Mesothelial cell of epicardium (in vitro differentiated cells): ENCODE measurements around the gene EIF3A. TPM values are rescaled to one million over a fixed set of nuclear protein-coding genes. Genes with fewer than 3 reads are reported as not detected.

Source experiments
- DNase-seq, 2 experiments: peaks; one replicate each; pipeline ENCODE4 v3.0.0; 2021; ENCODE audit warnings: low spot score in 2 of 2; ENCODE audit not compliant: unreplicated experiment in 2 of 2
- H3K27ac Mint-ChIP-seq: 2 replicates; pipeline ENCODE4 v1.8.0; 2021; ENCODE audit warnings: mixed read lengths
- H3K27me3 Mint-ChIP-seq: 2 replicates; pipeline ENCODE4 v1.8.0; 2021; ENCODE audit warnings: low read depth, mixed read lengths
- H3K36me3 Mint-ChIP-seq: 2 replicates; pipeline ENCODE4 v1.8.0; 2021; ENCODE audit warnings: mixed read lengths
- H3K4me1 Mint-ChIP-seq: 2 replicates; pipeline ENCODE4 v1.8.0; 2021; ENCODE audit warnings: mixed read lengths
- H3K4me3 Mint-ChIP-seq: 2 replicates; pipeline ENCODE4 v1.8.0; 2021; ENCODE audit warnings: mild to moderate bottlenecking, moderate library complexity, mixed read lengths
- H3K9me3 Mint-ChIP-seq: 2 replicates; pipeline ENCODE4 v1.8.0; 2021; ENCODE audit warnings: mixed read lengths
- total RNA-seq: library from RNA; stranded (reverse); gene quantifications from 3 replicates; pipeline ENCODE4 v1.2.1, GENCODE V29; 2021
- TF ChIP-seq, protein P1 (sequence below): fragments of 200-600 bp; sonication (generic); IDR thresholded peaks from one replicate; pipeline ENCODE4 v1.5.0; 2021; ENCODE audit warnings: antibody characterized with exemption; ENCODE audit not compliant: unreplicated experiment

EIF3A gene
- total RNA-seq, 1 donor from 2014 or later, result 145 TPM

DNA sequence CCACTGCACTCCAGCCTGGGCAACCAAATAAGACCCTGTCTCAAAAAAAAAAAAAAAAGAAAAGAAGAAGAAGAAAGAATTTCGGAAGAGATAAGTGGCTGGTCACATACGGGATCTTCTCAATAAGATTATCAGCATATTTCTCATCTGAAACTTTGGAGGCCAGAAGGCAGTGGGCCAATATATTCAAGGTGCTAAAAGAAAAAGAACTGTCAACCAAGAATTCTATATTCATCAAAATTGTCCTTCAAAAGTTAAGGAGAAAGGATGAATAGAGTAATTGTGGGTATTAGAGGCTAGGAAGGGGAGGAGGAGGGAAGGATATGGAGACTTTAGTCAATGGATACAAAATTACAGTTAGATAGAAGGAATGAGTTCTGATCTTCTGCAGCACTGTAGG, 95.0 kb downstream of the EIF3A start:
- no peak overlapping the region for H3K4me3 Mint-ChIP-seq
- H3K9me3 Mint-ChIP-seq, result peaks cover 33% of the 10 kb centered on the region
- H3K27ac Mint-ChIP-seq, result no peak overlapping the region
- TF ChIP-seq, protein P1, sequence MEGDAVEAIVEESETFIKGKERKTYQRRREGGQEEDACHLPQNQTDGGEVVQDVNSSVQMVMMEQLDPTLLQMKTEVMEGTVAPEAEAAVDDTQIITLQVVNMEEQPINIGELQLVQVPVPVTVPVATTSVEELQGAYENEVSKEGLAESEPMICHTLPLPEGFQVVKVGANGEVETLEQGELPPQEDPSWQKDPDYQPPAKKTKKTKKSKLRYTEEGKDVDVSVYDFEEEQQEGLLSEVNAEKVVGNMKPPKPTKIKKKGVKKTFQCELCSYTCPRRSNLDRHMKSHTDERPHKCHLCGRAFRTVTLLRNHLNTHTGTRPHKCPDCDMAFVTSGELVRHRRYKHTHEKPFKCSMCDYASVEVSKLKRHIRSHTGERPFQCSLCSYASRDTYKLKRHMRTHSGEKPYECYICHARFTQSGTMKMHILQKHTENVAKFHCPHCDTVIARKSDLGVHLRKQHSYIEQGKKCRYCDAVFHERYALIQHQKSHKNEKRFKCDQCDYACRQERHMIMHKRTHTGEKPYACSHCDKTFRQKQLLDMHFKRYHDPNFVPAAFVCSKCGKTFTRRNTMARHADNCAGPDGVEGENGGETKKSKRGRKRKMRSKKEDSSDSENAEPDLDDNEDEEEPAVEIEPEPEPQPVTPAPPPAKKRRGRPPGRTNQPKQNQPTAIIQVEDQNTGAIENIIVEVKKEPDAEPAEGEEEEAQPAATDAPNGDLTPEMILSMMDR, result no peak
- no peaks in the 10 kb centered on the region for H3K4me1 Mint-ChIP-seq
- DNase-seq, result no peak
- H3K36me3 Mint-ChIP-seq, result peaks cover 8% of the 10 kb centered on the region
- peaks cover 3% of the 10 kb centered on the region for H3K27me3 Mint-ChIP-seq

Other genes starting within 250 kb of the EIF3A start
- 4.1 to 4.6 TPM (median 4.4 TPM) in 3 replicates for gene NANOS1, start 51.1 kb downstream of the EIF3A start, total RNA-seq
- 38.4 to 40.3 TPM (median 39.6 TPM) in 3 replicates for gene DENND10, start 23.3 kb upstream of the EIF3A start, total RNA-seq
- 33.3 to 37.2 TPM (median 36.6 TPM) in 3 replicates for gene SFXN4, start 84.9 kb upstream of the EIF3A start, total RNA-seq
- 85.7 to 91.5 TPM (median 86.5 TPM) in 3 replicates for gene PRDX3, start 98.0 kb upstream of the EIF3A start, total RNA-seq
- gene GRK5, start 126.8 kb upstream of the EIF3A start, total RNA-seq, result 13.6 to 14.5 TPM (median 14.0 TPM) in 3 replicates